SK-N-SH (cell line): ENCODE data around the gene CBR1. TPM values are rescaled to one million over a fixed set of nuclear protein-coding genes. Genes with fewer than 3 reads are reported as not detected.

Source experiments
- CTCF ChIA-PET: fragments of 300-600, 350-600 bp; formaldehyde crosslinking; extraction: SDS; loops from one replicate; lab custom pipeline; 2021; lab: Yijun Ruan, JAX
- POLR2A ChIA-PET: fragments of 350-600 bp; sonication (Branson Sonifier 250); formaldehyde crosslinking; extraction: SDS; loops from one replicate; lab custom pipeline; 2020; ENCODE audit warnings: antibody characterized with exemption, inconsistent platforms; lab: Yijun Ruan, JAX
- DNase-seq: peaks from one replicate; pipeline ENCODE4 v3.0.0; 2012
- H2AFZ ChIP-seq: fragments of 200-600 bp; sonication (generic); 2 replicates; pipeline ENCODE4 v1.8.1; 2016; ENCODE audit warnings: antibody characterized with exemption, mild to moderate bottlenecking, low read depth
- H3F3A ChIP-seq: fragments of 200-600 bp; sonication (generic); replicated peaks from 2 replicates; pipeline ENCODE3; 2016; ENCODE audit warnings: antibody characterized with exemption, mild to moderate bottlenecking; ENCODE audit not compliant: insufficient read depth
- H3K27ac ChIP-seq, 2 experiments: fragments of 200-500 bp in 1 of 2; fragments of 200-600 bp in 1 of 2; sonication (Bioruptor generic) in 1 of 2; sonication (generic), shearing (Covaris generic) in 1 of 2; 2 replicates each; pipeline versions ENCODE4 v1.5.1 to v1.6.1; 2014 to 2016; ENCODE audit warnings: low read depth in 2 of 2, inconsistent platforms in 1 of 2, low read length in 1 of 2, mild to moderate bottlenecking in 1 of 2, mixed read lengths in 1 of 2
- H3K27me3 ChIP-seq: fragments of 200-600 bp; sonication (generic), shearing (Covaris generic); 2 replicates; pipeline ENCODE4 v1.6.1; 2016; ENCODE audit warnings: mixed run types; ENCODE audit not compliant: insufficient read depth
- H3K36me3 ChIP-seq, 2 experiments: fragments of 200-500 bp in 1 of 2; fragments of 200-600 bp in 1 of 2; sonication (Bioruptor generic) in 1 of 2; sonication (generic) in 1 of 2; replicated peaks in 1 of 2; 2 replicates each; pipeline versions ENCODE3 to v1.5.1; 2014 to 2016; ENCODE audit warnings: low read length in 1 of 2, mild to moderate bottlenecking in 1 of 2; ENCODE audit not compliant: insufficient read depth in 2 of 2, control insufficient read depth in 1 of 2
- H3K4me1 ChIP-seq, 2 experiments: fragments of 200-500 bp in 1 of 2; fragments of 200-600 bp in 1 of 2; sonication (Bioruptor generic) in 1 of 2; sonication (generic), shearing (Covaris generic) in 1 of 2; 2 replicates each; pipeline versions ENCODE4 v1.5.1 to v1.6.1; 2014 to 2016; ENCODE audit warnings: low read depth in 1 of 2, low read length in 1 of 2, mixed run types in 1 of 2; ENCODE audit not compliant: insufficient read depth in 2 of 2, control insufficient read depth in 1 of 2
- H3K4me2 ChIP-seq: fragments of 200-600 bp; sonication (generic), shearing (Covaris generic); 2 replicates; pipeline ENCODE4 v1.6.1; 2017; ENCODE audit warnings: mixed run types
- H3K4me3 ChIP-seq, 2 experiments: fragments of 200-500 bp in 1 of 2; fragments of 200-600 bp in 1 of 2; sonication (Bioruptor generic) in 1 of 2; sonication (generic), shearing (Covaris generic) in 1 of 2; 2 replicates each; pipeline versions ENCODE4 v1.5.1 to v1.8.1; 2014 to 2016; ENCODE audit warnings: low read depth in 2 of 2, inconsistent platforms in 1 of 2, low read length in 1 of 2, mild to moderate bottlenecking in 1 of 2, mixed read lengths in 1 of 2, moderate library complexity in 1 of 2
- H3K79me2 ChIP-seq: fragments of 200-600 bp; sonication (generic); 2 replicates; pipeline ENCODE4 v1.8.1; 2017; ENCODE audit warnings: mild to moderate bottlenecking; ENCODE audit not compliant: insufficient read depth
- H3K9ac ChIP-seq: fragments of 200-600 bp; sonication (generic); 2 replicates; pipeline ENCODE4 v1.6.1; 2017; ENCODE audit warnings: mixed run types
- H3K9me2 ChIP-seq: fragments of 200-600 bp; sonication (generic); 2 replicates; pipeline ENCODE4 v1.6.1; 2017; ENCODE audit warnings: mixed run types
- H3K9me3 ChIP-seq: fragments of 200-600 bp; sonication (generic); 2 replicates; pipeline ENCODE4 v1.6.1; 2017; ENCODE audit warnings: mixed run types, mild to moderate bottlenecking, moderate library complexity
- H4K20me1 ChIP-seq: fragments of 200-600 bp; sonication (generic); 2 replicates; pipeline ENCODE4 v1.6.1; 2017; ENCODE audit warnings: mild to moderate bottlenecking, mixed run types; ENCODE audit not compliant: insufficient read depth
- CHD2 ChIP-seq: fragments of 150-350 bp; IDR thresholded peaks from 2 replicates; pipeline ENCODE4 v1.6.1; 2018; ENCODE audit warnings: low read length; ENCODE audit not compliant: partially characterized antibody
- EZH2phosphoT487 ChIP-seq: fragments of 200-600 bp; sonication (generic); IDR thresholded peaks from 2 replicates; pipeline ENCODE4 v1.6.1; 2017; ENCODE audit warnings: low read depth, mixed run types, mild to moderate bottlenecking, antibody characterized with exemption, moderate library complexity, borderline replicate concordance
- FOSL2 ChIP-seq: IDR thresholded peaks from 2 replicates; pipeline ENCODE4 v1.4.0; 2012; ENCODE audit warnings: low read depth, mild to moderate bottlenecking, moderate library complexity, borderline replicate concordance
- GATA2 ChIP-seq: sonication (generic); formaldehyde crosslinking; IDR thresholded peaks from 2 replicates; pipeline ENCODE4 v1.5.0; 2020; ENCODE audit warnings: mild to moderate bottlenecking, missing genetic modification reagents
- JUND ChIP-seq: IDR thresholded peaks from 2 replicates; pipeline ENCODE4 v1.4.0; 2012
- MXI1 ChIP-seq: IDR thresholded peaks from 2 replicates; pipeline ENCODE4 v1.6.1; 2012; ENCODE audit warnings: mild to moderate bottlenecking, low read depth, low read length, improper control_type of control experiment
- SIN3A ChIP-seq: IDR thresholded peaks from 2 replicates; pipeline ENCODE4 v1.6.1; 2012; ENCODE audit warnings: low read depth, mild to moderate bottlenecking, low read length, moderate library complexity, borderline replicate concordance
- TCF12 ChIP-seq: IDR thresholded peaks from 2 replicates; pipeline ENCODE4 v1.4.0; 2012
- TEAD4 ChIP-seq: IDR thresholded peaks from 2 replicates; pipeline ENCODE4 v1.4.0; 2012; ENCODE audit warnings: mild to moderate bottlenecking, borderline replicate concordance; ENCODE audit not compliant: insufficient read depth
- YY1 ChIP-seq: IDR thresholded peaks from 2 replicates; pipeline ENCODE4 v1.4.0; 2012; ENCODE audit warnings: low read depth, mild to moderate bottlenecking
- WGBS: methylation state at CpG from one replicate; pipeline ENCODE4 v1.1.6; 2017; ENCODE audit warnings: low lambda C conversion rate; 5-methylcytosine and 5-hydroxymethylcytosine counted together
- polyA plus RNA-seq, 3 experiments: library from polyadenylated mRNA; depleted of rRNA; stranded (reverse); fragments of >200 nt; gene quantifications; 2 replicates each; pipeline ENCODE4 v1.2.3, GENCODE V29; 2012
- TF ChIP-seq, protein P1 (sequence below): IDR thresholded peaks from 2 replicates; pipeline ENCODE4 v1.4.0; 2012; ENCODE audit warnings: low read depth, borderline replicate concordance
- TF ChIP-seq, protein P2 (sequence below): IDR thresholded peaks from 2 replicates; pipeline ENCODE4; 2012
- TF ChIP-seq, protein P3 (sequence below): fragments of 200-600 bp; sonication (generic); IDR thresholded peaks from 2 replicates; pipeline ENCODE4 v1.6.1; 2017; ENCODE audit warnings: antibody characterized with exemption, mild to moderate bottlenecking, moderate library complexity
- TF ChIP-seq, protein P4 (sequence below): fragments of 150-350 bp; IDR thresholded peaks from 2 replicates; pipeline ENCODE4 v1.6.1; 2016; ENCODE audit warnings: mild to moderate bottlenecking, low read depth, low read length

Gene CBR1
- polyA plus RNA-seq, 1 of the 3 experiments (the other 2 are of a cell fraction): 136 TPM

DNA sequence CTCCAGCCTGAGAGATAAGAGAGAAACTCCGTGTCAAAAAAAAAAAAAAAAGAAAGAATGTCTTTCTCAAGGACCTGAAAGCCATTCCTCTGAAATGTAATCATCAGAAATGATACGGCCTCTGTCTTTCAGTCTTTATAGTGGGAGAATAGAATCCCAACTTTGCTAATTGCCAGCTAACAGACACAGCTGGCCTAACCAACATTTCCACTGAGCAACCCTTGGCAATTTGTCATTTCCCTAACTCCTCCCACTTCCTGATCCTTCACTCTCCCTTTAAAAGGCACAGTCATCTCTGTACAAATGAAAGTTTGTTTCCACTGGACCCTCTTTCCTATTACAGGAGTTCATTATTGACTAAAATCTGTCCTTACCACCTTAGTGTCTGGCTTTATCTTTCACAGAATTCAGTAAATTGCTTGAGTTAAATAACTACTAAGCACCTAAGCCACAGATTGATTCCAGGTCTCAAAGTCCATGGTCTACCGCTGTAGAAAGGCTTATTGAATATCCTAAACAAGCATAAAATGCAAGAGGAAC lies 4.3 kb upstream of the CBR1 start:
- ChIA-PET CTCF (interaction anchor here (0.6 kb wide), 1 partner anchor 155 kb away, joined by 4 read pairs; no protein-coding TSS in a partner anchor), POLR2A (no interaction called here)
- Histone ChIP-seq H3K4me2 (no peak overlapping the region), H3K4me1 (peaks cover 5% of the 10 kb centered on the region in 2 experiments; a peak in 3 of 4 replicates), H3K27me3 (no peaks in the 10 kb centered on the region), H3K9me3 (no peaks in the 10 kb centered on the region), H4K20me1 (no peaks in the 10 kb centered on the region), H3K79me2 (peaks cover 4% of the 10 kb centered on the region; the same call in 1 of the 2 replicates), H3K9me2 (no peaks in the 10 kb centered on the region), H3K36me3 (no peaks in the 10 kb centered on the region), H3K4me3 (no peak overlapping the region), H2AFZ (peak overlapping the region; percentile 61; the same call in 1 of the 2 replicates), H3F3A (no peaks in the 10 kb centered on the region), H3K27ac (no peak overlapping the region)
- DNase-seq: no peak
- 62% methylated on average over 3 of the region's 3 CpGs for WGBS
- TF ChIP-seq, protein P1, sequence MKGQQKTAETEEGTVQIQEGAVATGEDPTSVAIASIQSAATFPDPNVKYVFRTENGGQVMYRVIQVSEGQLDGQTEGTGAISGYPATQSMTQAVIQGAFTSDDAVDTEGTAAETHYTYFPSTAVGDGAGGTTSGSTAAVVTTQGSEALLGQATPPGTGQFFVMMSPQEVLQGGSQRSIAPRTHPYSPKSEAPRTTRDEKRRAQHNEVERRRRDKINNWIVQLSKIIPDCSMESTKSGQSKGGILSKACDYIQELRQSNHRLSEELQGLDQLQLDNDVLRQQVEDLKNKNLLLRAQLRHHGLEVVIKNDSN: no peak
- TF ChIP-seq, protein P2, sequence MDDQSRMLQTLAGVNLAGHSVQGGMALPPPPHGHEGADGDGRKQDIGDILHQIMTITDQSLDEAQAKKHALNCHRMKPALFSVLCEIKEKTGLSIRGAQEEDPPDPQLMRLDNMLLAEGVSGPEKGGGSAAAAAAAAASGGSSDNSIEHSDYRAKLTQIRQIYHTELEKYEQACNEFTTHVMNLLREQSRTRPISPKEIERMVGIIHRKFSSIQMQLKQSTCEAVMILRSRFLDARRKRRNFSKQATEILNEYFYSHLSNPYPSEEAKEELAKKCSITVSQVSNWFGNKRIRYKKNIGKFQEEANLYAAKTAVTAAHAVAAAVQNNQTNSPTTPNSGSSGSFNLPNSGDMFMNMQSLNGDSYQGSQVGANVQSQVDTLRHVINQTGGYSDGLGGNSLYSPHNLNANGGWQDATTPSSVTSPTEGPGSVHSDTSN: peak; percentile 56
- TF ChIP-seq, all 33 proteins: peak for 1
- H3K9ac ChIP-seq: no peak overlapping the region

DNA sequence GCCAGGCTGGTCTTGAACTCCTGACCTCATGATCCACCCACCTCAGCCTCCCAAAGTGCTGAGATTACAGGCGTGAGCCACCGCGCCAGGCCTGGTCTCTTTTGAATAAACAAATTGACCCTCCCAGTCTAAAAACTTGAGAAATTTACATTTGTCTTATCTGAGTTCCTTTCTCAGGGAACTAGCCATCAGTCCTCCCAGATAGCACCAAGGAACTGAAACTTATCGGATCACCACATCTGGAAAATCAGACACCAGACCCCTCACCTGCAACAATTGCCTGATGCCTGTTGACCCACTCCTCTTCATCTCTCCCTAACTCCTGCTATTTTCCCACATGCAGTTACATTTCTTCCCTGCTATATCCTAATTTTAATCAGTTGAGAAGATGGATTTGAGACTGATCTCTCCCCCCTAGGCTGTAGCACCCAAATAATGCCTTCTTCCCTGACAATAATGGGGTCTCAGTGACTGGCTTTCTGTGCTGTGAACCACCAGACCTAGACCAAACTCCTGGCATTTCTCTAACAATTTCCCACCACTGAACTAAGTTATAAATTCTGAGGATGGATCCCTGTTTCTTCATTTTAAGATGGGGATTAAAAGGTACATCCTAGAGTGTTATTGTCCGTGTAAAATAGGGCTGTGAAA lies 951 bp upstream of the CBR1 start:
- Histone ChIP-seq H3K9ac (no peak overlapping the region), H4K20me1 (no peaks in the 10 kb centered on the region), H3F3A (no peaks in the 10 kb centered on the region), H3K79me2 (peaks cover 10% of the 10 kb centered on the region; the same call in 1 of the 2 replicates), H3K9me2 (no peaks in the 10 kb centered on the region), H3K36me3 (peaks cover 8 to 14% of the 10 kb centered on the region in 2 experiments), H3K4me1 (peaks cover 5 to 19% of the 10 kb centered on the region in 2 experiments; a peak in 3 of 4 replicates), H3K27ac (peak overlapping the region; percentile 59 to 85; a peak in 3 of 4 replicates), H3K4me3 (no peak overlapping the region; a peak in 1 of 4 replicates), H3K4me2 (no peak overlapping the region), H2AFZ (0 out of 2 replicates have a peak overlapping the region, but pooled peaks have one; percentile 93), H3K27me3 (no peaks in the 10 kb centered on the region), H3K9me3 (no peaks in the 10 kb centered on the region)
- 93% methylated on average over 5 of the region's 5 CpGs for WGBS
- no peak for DNase-seq
- ChIA-PET CTCF (interaction anchor here (2.0 to 2.6 kb wide), 2 partner anchors 33 to 44 kb away, joined by 8 to 16 read pairs; no protein-coding TSS in a partner anchor), POLR2A (interaction anchor here (0.6 to 1.9 kb wide), 5 partner anchors 9 to 33 kb away, joined by 3 to 33 read pairs (median 4); partner anchors contain the start of gene SETD4)
- no peak for TF ChIP-seq MXI1
- TF ChIP-seq CHD2: no peak
- TF ChIP-seq EZH2phosphoT487: no peak
- TF ChIP-seq SIN3A: no peak
- TF ChIP-seq GATA2 (CRISPR knock-in tag): no peak
- TF ChIP-seq, protein P3, sequence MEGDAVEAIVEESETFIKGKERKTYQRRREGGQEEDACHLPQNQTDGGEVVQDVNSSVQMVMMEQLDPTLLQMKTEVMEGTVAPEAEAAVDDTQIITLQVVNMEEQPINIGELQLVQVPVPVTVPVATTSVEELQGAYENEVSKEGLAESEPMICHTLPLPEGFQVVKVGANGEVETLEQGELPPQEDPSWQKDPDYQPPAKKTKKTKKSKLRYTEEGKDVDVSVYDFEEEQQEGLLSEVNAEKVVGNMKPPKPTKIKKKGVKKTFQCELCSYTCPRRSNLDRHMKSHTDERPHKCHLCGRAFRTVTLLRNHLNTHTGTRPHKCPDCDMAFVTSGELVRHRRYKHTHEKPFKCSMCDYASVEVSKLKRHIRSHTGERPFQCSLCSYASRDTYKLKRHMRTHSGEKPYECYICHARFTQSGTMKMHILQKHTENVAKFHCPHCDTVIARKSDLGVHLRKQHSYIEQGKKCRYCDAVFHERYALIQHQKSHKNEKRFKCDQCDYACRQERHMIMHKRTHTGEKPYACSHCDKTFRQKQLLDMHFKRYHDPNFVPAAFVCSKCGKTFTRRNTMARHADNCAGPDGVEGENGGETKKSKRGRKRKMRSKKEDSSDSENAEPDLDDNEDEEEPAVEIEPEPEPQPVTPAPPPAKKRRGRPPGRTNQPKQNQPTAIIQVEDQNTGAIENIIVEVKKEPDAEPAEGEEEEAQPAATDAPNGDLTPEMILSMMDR: no peak
- no peak for TF ChIP-seq TEAD4
- TF ChIP-seq YY1: no peak
- no peak for TF ChIP-seq TCF12
- TF ChIP-seq, protein P4, sequence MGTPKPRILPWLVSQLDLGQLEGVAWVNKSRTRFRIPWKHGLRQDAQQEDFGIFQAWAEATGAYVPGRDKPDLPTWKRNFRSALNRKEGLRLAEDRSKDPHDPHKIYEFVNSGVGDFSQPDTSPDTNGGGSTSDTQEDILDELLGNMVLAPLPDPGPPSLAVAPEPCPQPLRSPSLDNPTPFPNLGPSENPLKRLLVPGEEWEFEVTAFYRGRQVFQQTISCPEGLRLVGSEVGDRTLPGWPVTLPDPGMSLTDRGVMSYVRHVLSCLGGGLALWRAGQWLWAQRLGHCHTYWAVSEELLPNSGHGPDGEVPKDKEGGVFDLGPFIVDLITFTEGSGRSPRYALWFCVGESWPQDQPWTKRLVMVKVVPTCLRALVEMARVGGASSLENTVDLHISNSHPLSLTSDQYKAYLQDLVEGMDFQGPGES: no peak
- TF ChIP-seq, protein P2: no peak
- no peak for TF ChIP-seq FOSL2
- no peak for TF ChIP-seq JUND
- TF ChIP-seq, protein P1: no peak
